ENCODE data around the gene GNAL.

Gene GNAL

DNA sequence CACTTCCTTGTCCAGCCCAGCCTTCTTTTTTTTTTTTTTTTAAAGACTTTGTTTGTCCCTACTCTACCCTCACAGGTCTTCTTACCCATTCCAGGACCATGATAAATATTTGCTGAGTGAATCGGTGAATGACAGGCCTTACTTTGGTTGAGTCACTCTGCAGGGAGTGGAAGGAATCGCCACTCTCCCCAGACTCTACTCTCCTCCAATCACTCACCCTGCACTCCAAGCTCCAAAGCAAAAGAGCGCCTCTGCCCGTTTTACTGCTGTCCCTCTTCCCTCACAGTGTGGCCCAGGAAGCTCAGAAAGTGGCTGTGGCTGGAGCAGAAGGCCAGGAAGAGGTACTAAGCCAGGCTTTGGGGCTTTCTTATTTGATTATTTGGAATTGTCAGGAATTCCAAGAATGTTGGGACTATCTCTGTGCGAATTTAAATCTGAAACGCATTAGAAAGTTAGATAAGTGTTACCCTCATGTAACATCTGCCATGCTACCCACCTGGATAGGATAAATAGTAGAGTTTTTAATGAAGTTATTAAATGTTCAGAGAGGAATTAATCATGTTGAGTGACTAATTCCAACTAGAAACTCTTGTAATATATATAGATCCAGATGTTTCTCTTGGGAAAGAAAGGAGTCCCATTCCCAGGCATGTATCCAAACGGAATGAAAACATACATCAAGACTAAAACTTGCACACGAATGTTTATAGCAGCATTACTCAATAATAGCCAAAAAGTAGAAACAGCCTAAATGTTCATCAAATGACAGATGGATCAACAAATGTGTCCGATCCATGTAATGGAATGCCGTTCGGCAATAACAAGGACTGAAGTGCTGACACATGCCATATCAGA lies 119.2 kb downstream of the GNAL start:
- no peak for DNase-seq (ENCODE audit: low read depth)

DNA sequence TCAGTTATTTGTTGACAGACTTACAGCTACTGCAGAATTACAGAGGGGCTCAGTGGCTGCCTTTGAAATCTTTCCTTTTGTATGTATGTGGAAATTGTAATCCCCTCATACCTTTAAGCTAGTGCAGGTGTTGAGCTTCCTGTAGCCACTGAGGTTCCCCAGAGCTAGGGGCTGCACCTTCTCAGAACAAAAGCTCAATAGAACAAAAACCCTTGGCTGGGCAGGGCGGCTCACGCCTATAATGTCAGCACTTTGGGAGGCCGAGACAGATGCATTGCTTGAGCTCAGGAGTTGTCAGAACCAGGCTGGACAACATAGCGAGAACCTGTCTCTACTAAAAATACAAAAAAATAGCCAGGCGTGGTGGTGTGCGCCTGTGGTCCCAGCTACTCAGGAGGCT lies 120.8 kb downstream of the GNAL start:
- DNase-seq (ENCODE audit: low read depth), result no peak

DNA sequence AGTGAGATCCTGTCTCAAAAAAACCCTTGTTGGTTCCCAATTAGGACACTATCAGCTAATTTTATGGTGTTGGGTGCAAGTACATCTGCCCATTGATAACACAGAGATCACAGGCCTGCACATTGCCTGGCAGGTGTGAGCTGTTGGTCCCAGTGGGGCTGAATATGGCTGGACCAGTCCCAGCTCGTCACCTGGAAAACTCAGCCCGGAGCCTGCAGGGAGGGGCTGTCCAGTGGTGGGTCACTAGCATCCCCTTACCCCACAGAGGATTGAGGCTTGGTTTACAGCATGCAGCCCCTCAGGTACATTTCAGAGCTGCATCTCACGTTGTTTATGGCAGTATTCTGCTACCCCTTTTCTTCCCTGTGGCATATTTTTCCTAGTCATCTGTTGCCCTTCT lies 121.3 kb downstream of the GNAL start:
- no peak for DNase-seq (ENCODE audit: low read depth)

DNA sequence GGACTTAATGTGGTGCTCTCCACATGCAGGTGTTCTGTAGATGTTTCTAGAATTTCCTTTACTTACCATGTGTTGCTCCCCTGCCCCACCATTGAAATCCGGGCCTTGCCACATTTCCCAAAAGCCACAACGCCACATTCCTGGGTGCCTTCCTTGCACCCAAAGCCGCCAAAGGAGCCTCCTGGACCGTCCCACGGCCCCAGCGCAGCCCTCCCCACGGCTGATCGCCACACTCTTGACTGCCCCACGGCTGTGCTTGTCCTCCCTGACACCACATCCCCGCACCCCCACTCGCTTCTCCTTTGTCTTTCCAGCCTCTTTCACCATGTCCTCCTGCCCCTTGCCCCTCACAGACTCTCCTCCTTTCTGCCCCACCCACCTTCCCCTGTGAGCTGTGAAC lies 121.9 kb downstream of the GNAL start:
- DNase-seq (ENCODE audit: low read depth), result no peak

DNA sequence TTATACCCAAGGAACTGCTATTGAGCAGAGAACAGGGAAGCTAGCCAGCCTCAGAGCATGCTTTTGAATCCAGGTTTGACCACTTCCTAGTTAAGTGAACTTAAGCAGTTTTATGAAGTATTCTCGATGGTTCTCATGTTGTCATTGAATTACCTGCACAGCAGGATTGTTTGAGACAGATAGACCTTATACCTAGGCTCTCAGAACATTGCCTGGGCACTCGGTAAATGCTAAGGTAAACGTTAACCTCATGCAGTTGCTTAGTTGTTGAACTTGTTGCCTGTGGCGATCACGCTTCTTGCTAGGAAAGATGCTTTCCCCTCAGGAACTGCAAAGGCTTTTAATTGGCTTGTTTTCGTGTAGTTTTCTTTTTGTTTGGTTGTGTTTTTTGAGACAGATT lies 128.2 kb downstream of the GNAL start:
- DNase-seq (ENCODE audit: low read depth), result no peak

DNA sequence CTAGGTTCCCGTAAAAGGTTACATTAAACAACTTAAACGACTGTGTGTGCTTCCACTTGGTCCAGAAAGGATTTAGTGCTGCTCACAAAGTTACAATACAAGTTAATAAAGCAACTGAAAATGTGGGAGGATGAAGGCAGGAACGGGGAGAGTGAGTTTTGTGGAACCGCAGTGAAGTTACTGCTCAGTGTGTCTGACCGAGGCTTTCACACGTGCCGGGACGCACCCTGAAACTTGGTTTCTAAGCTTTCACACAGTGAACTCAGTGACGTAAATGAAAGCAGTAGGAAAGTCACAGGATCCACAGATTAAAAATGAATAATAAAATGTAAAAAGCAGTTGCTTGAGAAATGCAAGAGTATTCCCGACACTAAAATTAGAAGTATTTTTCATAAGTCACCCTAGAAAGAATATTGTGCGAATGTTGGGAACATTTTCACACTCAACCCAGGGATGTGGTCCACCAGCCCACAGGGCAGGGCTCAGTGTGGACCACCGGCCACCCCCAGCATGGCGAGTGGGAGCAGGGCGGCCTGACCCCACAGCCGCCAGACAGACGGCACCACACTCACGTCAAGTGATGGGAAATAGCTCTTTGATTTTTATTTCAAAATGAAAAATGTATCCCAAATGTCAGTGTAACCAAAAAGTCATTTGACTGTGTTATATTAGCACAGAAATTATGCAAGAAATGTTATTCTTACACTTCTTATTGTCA lies 129.6 kb downstream of the GNAL start:
- DNase-seq (ENCODE audit: low read depth), result no peak

DNA sequence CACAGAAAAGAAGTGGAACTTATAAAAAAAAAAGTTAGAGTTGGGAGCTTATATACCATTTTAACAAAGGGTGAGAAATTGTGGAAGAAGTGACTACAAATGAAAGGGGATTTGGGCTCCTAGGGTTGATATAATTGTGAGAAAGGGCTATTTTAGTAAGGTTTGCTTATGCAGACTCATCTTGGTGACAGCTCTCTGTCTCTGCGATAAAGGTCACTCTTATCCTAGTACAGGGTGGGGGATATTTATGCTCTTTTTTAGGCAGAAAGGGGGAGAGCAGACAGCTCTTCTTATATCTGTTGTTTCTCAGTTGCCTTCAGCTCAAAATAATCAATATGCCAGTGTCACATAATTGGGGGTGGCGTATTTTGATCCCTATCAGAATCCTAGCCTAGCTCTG lies 130.9 kb downstream of the GNAL start:
- no peak for DNase-seq (ENCODE audit: low read depth)

DNA sequence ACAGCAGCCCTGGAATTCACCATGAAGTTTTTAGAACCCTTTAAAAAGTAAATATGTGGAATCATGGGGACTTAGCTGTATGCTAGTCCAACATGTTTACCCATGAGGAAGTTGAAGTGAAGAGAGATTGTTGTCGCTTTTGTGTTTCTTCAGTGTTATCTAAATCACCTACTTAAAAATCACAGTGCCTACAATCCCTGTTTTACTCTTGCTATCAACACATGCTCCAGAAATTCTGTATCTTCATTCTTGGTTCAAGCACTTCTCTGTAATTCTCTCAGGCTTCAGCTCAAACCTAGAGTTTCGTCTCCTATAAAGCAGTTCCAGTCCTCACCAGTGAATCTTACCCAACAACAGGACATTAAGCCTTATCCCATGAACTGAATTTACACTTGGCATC lies 131.6 kb downstream of the GNAL start:
- DNase-seq (ENCODE audit: low read depth), result no peak

DNA sequence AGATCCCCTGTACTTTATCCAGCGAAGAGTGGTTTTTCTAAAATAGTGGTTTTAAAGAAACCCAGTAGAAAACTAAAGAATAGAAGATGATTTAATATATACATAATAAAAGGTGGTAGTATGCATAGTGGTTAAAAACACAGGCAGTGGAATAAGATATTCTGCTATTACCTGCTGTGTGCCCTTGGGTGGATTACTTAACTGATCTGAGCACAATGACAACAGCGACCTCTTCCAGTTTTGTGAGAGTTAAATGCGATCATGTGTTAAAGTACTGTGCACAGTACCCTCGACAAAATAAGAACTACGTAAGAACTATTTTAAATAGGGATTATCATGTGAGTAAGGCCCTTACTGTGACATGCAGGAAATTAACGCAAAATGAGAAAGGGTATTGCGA lies 132.1 kb downstream of the GNAL start:
- DNase-seq (ENCODE audit: low read depth), result no peak

DNA sequence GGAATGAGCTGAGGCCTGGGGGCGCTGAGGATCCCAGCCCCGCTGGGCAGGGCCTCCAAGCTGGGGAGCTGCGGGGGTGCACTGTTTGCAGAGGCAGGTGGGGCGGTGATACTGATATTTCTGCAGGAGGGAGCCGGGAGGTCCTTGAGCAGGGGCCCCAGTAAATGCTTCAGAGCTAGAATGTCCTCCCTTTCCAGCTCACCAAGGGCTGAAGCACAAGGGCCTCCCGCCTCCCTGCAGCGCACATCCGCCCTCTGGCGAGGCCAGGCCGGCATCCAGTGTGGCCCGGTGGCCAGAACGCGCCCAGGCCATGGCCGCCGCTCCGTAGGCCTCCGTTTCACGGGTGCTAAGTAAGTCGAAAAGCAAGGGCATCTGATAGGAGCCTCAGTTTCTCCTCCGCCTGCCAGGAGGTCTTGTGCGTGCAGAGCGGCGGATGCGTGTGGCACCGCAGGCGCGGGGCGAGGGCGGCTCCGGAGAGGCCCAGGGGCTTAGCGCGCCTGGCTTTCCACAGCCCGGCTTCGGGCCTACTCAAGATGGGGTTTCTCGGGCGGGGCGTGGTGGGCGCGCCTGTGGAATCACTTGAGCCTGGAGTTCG lies 132.7 kb downstream of the GNAL start:
- DNase-seq (ENCODE audit: low read depth), result no peak

DNA sequence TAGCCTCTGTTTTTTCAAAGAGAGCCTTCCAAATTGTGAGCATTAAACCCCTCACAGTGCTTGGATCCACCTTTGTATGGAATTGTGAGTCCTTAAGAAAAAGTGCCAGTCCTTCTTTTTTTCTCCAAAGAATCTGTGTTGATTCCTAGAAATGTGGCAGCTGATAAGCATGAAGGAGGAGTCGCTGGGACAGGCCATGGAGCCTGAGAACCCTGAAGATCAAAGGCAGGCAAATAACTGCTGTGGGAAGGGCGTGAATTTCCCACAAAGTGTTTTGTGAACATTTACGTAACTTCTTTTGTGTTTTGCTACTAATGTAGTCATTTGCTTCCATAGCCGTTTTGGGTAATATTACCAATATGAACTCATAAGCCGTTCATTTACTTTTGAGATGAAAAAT lies 134.5 kb downstream of the GNAL start:
- no peak for DNase-seq (ENCODE audit: low read depth)

DNA sequence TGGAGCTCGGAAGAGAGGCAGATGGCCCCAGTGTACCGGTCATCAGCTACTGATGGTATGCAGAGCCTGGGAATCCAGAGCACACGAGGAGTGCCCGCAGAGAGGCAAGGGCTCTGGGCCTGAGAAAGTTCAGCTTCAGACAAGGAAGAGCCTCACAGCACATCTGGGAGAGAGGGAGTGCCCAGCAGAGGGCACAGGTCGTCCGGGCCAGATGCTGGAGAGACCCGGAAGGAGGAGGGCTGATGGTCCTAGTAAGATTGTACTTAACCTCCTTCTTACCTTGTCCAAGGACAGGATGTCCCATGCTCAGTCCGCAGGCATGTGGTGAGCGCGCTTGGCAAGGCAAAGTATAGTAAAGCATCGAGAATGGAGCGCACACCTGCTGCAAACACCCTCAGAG lies 137.8 kb downstream of the GNAL start:
- DNase-seq (ENCODE audit: low read depth), result no peak

DNA sequence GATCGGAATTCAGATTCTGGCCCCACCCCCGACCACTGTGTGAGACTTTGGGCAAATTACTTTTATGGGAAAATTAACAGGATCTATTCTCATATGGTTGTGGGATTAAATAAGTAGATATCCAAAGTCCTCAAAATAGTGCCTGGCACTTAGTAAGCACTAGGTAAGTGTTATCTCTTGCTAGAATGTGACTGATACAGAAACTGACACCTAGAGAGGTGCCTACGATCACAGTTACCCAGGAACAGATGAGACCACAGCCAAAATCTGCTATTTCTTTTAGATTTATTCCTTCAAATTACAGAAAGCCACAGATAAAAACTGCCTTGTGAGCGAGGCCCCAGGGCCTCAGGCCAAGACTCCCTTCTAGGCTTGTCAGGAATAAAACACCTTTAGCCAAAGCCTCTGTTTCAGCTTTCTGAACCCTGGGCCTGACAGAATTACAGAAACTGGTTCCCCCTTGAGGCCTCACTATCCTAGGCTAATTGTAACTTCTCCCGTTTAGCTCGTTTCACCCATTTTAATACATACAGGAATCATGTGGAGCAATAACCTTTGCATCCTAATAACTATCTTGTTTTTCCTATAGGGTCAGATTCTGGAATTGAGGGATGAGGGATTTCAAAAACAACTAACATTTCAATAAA lies 139.8 kb downstream of the GNAL start:
- no peak for DNase-seq (ENCODE audit: low read depth)

DNA sequence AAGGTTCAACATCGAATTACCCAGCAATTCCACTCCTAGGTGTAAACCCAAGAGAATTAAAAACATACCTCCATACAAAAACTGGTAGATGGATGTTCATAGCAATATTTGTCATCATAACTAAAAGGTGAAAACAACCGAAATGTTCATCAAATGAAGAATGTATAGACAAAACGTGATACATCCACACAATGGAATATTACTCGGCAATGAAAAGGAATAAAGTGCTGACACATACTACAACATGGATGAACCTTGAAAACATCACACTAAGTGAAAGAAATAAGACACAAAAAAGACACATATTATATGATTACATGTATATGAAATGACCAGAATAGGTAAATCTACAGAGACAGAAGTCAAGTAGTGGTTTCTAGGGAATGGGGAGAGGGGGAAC lies 141.5 kb downstream of the GNAL start:
- no peak for DNase-seq (ENCODE audit: low read depth)

DNA sequence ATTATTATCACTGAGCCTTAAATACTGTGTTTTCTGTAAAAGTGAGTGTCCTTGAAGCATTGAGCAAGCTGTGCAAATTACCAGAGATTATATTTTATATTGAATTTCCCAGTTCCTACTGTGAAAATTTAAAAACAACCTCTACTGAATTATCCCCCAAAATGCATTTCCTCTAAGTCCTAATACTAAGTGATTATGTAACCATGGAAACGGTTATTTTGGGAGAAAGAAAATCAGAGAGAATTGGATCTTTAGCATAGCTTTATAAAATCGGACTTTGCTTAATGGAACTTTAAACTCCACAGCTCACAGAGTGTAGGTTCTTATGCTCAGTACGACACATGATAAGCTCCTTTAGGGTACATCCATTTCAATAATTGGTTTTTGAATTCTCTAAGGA lies 142.9 kb downstream of the GNAL start:
- DNase-seq (ENCODE audit: low read depth), result no peak

DNA sequence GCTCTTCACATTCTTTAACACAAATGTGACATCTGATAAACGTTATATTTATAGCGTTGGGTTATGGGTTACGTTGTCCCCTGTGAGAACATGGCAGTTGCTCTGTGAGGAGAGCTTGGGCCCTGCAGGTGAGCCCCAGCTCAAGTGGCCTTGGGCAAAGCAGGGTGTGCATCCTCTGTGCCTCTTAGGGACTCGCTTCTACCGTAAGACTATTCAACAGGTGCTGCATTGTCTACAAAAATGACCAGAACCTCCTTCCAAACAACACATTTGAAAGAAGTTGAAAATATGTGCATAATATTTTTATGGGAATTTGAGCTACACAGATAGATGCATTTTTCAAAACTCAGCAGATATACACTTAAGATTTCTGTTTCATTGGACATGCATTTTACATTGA lies 145.7 kb downstream of the GNAL start:
- no peak for DNase-seq (ENCODE audit: low read depth)

DNA sequence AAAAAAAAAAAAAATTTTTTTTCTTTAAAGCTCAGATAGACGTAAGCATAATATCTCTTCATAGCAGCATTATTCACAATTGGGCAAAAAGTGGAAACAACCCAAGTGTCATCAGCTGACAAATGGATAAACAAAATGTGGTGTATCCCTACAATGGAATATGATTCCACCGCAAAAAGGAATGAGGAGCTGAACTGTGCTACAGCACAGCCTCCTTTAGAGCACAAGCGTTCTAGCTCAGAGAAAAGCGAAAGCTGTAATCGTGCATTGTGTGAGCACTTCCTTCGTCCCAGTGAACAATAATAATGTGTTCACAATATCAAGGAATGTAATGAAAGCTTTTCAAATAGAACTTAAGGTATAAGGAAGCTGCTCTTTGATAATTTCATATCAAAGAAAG lies 150.5 kb downstream of the GNAL start:
- DNase-seq (ENCODE audit: low read depth), result no peak

DNA sequence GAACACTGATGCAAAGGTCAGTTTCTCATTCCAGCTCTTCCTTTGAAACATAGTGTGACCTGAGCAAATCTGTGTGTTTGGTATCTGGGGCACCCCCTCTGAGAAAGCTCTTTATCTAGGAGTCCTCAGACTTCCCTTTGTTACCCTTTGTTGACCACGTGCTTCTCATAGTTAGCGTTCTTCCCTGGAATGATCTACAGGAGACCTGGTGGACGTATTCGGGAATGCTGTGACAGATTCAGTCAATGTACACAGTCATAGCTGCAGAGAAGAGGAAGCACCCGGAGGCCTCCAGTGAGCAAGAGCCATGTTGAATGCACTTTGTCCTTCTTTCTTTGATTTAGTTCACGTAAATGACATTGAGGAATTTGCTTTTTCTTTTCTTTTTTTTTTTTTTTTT lies 151.4 kb downstream of the GNAL start:
- no peak for DNase-seq (ENCODE audit: low read depth)

DNA sequence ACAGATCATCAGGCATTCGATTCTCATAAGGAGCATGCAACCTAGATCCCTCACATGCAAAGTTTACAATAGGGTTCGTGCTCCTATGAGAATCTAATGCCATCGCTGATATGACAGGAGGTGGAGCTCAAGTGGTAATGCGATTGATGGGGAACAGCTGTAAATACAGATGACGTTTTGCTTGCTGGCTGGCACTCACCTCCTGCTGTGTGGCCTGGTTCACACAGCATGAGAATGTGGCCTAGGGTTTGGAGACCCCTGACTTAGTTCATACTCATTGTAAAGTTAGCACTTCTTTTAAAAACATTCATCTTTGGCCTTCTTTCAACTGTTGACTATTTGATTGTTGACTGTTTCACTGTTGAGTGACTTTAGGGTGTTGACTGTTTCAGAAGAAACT lies 153.5 kb downstream of the GNAL start:
- DNase-seq (ENCODE audit: low read depth), result no peak

DNA sequence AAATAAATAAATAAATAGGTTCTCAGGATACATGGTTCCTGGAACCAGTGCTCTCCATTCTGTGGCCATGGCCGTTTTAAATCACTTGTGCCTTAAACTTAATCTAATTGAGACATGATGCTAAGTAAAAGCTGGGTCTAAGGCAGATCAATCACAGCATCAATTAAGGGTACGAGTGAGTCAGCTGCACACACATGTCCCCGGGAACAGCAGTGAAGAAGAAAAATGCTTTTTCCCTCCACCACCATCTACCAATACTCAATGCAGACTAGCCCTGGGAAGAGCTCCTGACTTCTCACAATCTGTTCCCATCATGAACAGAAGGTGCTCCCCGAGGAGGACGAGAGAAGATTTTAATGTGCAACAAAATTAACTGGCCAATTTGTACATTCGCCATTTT lies 155.4 kb downstream of the GNAL start:
- DNase-seq (ENCODE audit: low read depth), result no peak

DNA sequence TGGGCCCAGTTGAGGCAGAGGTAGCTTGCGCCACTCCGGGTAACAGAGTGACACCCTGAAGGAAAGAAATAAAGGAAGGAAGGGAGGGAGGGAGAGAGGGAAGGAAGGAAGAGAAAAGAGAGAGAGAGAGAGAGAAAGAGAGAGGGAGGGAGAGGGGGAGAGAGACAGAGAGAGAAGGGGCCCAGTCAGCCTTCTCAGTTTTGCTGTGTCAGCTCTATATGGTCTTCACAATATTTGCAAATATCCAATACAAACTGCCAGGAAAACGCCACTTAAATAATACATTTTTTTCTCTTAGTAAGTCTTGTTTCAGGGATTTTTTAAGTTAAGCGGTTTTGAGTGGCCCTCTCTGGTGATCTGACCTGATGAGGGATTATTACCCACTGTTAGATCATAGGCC lies 156.6 kb downstream of the GNAL start:
- no peak for DNase-seq (ENCODE audit: low read depth)

DNA sequence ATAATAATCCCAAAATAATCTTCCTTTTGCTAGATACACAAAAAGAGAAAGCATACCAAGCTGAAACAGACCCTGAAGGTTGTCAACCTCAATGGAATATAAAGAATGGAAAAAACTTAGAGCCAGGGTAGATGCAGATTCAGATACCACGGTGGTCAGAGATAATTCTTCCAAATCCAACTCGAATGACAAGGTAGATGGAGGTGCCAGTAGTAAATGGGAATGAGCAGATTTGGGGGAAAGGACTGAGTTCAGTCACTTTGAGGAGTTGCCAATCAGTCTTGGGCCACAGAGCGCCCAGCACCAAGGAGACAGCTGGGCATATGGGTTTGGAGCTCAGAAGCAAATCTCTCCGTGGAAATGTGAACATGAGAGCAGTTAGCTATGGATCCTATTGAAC lies 158.7 kb downstream of the GNAL start:
- DNase-seq (ENCODE audit: low read depth), result no peak

DNA sequence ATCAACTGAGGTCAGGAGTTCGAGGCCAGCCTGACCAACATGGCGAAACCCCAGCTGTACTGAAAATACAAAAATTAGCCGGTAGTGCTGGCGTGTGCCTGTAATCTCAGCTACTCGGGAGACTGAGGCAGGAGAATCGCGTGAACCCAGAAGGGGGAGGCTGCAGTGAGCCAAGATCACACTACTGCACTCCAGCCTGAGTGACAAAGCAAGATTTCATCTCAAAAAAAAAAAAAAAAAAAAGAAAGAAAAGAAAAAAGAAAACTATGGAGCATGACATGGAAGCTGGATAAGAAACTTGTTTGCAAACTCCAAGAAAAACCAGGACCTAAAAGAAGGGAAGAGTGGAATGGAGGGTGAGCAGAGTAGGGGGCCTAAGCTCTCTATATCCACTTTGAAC lies 160.2 kb downstream of the GNAL start:
- no peak for DNase-seq (ENCODE audit: low read depth)
